CD4-positive, alpha-beta T cell treated with Interleukin-12 subunit alpha and Interleukin-12 subunit beta, for 1 hour (primary cell): Measurements from ENCODE around the gene EPC1.
A peak's percentile ranks its signal among the peaks of the same experiment; 100 is the strongest.
"Not testable (repeated sequence)": the region's sequence is repeated elsewhere in the genome, so short reads cannot be mapped to it uniquely, and the experiment has no call there.

Experiments
- DNase-seq: peaks from one replicate; pipeline ENCODE4 v3.0.0-alpha.2; 2020

Gene EPC1

DNA sequence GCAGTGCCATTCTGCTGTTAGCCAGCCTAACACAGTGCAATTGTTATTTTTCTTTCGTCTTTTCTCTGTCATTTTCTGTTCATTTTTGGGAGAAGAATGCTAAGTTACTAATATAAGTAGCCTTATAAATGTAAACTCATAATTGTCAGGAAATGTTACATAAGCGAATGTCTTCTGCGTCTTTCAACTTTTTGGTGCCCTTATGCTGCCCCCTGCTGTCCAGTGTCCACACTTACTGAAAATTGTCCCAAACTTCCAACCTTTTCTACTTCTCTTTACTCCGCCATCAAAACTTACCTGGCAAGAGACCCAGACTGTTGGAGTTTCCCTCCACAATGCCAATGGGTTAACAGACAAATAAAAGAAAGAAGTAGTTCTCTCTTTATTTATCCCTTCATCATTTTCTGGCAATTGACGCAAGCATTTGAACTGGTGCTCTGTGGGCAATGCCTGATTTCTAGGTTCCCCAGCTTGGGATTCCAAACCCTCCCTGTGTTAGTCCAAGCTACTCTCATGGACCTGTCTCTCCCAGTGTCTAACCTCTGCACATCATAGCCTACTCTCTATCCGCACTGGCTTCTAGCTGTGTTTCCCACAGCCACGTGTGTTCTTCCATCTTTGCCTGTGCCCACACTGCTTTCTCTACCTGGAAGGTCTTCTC, 21.0 kb upstream of the EPC1 start:
- DNase-seq: peak; percentile 82

DNA sequence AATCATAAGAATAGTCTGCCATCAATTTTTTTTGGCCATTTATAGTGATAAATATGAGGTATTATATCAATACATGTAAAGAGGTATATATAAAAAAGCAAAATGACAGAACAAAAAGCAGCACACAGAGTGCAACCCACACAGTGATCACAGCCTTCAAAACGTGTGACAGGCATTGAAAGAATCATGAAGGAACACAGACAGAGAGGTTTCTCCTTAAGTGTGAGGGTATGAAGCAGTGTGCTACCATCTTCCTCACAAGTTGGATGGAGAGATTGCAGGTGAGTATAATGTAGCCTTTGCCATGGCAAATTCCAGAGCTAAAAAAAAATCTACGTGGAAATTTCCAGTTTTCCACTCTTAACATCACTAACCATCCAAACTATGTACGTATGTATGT, 19.6 kb upstream of the EPC1 start:
- no peak for DNase-seq

DNA sequence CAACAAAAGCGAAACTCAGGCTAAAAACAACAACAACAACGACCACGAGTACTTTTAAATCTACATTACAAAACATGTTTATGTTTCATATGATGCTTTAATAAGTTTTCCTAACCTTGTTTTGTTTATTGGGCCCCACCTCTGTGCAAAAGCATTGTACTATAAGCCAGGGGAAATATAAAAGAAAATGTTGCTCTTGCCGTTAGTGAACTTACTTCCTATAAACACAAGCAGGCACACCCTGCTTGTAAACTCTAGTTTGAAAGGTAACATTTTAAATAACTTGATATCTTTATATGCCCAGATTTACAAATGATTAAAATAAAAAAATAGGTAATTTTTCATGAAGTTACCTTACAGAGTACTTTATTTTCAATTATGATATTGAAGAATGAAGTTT, 19.2 kb upstream of the EPC1 start:
- no peak for DNase-seq

DNA sequence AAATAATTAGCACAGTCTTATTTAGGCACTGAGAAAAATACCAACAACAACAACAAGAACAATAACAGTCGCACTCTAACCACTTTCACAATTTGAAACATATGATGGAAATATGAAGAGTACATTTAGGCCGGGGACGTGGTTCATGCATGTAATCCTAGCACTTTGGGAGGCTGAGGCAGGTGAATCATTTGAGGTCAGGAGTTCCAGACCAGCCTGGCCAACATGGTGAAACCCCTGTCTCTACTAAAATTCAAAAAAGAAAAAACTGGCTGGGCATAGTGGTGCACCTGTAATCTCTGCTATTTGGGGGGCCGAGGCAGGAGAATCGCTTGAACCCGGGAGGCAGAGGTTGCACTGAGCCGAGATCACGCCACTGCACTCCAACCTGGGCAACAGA, 18.4 kb upstream of the EPC1 start:
- not testable (repeated sequence) for DNase-seq

DNA sequence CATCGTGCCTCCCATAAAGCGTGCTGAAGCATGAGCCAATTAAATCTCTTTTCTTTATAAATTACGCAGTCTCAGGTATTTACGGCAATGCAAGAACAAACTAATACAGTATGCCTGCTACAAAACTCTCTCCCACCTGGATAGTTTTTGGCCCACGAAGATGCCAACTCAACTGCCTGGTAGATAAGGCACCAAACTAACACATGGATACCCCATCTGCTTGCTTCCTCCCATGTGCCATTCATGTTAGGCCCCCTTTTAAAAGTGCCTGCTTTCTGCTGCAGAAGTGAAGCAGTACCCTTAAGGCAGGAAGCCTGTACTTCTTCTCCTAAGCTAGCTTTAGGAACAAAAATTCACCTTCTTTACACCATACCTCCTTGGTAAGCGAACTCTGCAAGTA, 15.6 kb upstream of the EPC1 start:
- DNase-seq: no peak

DNA sequence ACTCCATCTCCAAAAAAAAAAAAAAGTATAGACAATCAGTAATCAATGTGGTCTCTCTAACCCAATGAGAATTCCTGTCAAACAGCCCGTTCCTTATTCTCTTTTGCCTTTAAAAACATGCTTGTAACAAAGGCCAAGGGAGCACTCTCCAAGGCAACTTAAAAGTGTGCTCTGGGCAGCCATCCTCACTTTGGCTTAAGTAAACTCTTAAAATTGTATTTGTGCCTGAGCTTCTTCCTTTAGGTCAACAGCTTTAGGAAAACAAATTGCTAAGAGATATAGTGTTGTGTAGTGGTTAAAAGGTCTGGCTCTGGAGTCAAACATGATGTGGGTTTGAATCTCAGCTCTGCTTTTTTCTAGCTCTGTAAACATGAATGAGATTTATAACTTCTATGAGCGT, 13.9 kb upstream of the EPC1 start:
- no peak for DNase-seq

DNA sequence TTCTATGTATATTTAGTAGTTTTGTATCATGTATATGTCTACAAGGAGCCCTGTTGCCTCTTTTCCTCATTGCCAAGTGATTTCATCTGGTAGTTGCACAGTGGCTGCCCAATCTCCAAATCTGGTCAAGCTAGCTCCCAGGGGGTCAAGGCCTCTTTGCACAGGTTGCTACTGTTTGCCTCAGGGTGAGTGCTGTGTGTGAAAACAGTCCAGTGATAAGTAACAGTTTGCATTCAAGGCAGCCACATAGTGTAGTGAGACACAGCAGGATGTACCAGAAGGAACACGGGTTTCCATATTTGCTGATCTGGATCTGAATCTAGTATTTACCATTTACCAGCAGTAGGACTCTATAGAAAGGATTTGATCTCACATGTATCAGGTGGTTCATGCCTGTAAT, 13.3 kb upstream of the EPC1 start:
- DNase-seq: no peak

DNA sequence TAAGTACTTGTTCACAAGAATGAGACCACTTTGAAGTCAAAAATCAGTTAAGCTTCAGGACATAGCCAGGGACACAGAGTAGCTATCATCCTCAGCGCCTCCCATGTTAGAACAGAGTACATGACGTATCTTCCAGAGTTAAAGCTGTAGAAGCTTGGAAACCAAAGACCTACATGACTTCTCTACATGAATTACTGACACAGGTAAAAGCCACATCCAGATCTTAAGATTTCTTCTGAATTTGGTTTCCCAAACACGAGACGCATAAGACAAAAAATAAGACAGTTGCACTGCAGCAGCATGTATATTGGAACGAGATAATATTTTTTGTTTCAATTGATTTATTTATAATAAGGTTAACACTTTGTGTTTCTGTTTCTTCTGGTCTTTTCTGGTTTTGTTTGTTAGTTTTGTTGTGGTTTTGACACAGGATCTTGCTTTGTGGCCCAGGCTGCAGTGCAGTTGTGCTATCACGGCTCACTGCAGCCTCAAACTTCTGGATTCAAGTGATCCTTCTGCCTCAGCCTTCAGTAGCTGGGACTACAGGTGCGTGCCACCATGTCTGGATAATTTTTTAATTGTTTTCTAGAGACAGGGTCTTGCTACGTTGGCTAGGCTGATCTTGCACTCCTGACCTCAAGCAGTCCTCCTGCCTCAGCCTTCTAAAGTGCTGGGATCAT, 10.2 kb upstream of the EPC1 start:
- DNase-seq: peak; percentile 52

DNA sequence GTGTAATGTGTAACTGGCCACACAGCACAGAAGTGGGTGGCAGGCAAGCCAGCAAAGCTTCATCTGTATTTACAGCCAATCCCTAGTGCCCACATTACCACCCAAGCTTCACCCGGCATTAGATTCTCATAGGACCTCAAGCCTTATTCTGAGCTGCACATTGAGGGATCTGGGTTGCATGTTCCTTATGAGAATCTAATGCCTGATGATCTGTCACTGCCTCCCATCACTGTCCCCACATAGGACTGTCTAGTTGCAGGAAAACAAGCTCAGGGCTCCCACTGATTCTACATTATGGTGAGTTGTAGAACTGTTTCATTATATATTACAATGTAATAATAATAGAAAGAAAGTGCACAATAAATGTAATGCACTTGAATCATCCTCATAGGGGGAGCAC, 7.7 kb upstream of the EPC1 start:
- DNase-seq: not testable (repeated sequence)

DNA sequence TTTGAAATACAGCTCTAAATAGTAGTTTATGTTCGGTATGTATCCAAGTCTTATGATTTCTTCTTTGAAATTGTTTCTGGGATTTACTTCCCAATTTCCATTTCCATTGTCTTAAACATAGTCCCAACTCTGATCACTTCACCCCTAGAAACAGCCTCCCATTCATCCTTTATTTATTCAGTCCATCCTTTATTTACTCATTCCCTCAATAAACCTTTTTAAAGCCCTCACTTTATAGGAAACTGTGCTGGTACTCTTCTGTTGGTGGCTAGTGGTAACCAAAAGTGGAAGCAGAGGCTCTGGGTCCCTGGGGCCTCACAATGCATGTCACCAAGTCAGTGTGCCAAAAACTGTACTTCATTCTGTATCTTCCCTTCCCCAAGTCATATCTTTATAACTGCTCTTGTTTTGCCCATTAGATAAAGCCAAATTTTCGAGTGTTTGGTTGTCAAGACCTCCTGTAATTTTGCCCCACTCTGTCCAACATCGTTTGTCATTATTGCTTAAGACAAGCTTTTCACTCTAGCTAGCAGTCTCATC, 3.9 kb upstream of the EPC1 start:
- DNase-seq: no peak

DNA sequence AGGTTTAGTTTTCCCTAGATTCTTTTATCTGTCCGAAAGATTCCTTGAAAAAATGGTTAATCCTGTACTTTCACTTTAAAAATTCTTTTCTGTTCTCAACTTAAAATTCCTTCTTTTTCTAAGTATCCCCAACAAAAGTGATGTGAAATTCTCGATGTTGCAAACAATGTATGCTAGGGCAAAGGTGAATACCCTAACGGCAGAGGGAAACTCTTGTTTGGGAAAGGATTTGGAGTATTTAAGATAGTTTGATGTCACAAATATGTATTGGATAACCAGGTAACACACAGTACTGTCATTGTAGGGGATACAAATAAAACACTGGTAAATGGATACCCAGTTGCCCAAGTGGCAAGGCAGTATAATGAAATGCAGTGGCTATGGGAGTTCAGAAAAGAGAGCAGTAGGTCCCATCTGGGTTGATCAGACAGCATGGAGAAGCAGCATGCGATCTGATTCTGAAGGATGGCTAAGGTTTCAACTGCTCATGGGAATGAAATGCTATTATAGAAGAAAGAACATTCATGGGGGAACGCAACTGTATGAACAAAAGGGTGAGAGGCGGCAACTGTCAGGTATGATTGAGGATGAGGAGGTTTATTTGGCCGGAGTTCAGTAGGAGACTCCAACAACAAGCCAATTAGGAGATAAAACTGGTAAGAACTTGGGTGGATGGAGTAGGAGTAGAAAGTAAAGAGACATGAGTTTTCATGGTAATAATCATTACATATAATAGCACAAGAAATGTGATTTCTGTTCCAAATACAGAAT, 3.2 kb upstream of the EPC1 start:
- no peak for DNase-seq

DNA sequence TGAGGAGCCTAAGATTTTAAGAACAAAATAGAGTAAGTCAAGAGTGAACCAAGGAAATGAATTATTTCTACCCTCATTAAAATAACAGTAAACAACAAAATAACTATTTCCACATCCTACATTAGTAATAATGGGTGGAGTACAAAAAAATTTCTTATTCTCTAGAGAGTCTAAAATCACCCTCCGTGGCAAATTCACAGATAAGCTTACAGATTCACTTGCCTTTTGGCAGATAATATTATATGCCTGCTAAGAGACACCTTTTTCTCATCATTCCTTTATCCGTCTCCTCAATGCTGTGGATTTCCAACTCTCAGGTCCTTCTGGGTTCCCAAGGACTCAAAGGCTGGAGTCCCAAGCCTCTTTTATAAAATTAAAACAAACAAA, 2.2 kb upstream of the EPC1 start:
- no peak for DNase-seq

DNA sequence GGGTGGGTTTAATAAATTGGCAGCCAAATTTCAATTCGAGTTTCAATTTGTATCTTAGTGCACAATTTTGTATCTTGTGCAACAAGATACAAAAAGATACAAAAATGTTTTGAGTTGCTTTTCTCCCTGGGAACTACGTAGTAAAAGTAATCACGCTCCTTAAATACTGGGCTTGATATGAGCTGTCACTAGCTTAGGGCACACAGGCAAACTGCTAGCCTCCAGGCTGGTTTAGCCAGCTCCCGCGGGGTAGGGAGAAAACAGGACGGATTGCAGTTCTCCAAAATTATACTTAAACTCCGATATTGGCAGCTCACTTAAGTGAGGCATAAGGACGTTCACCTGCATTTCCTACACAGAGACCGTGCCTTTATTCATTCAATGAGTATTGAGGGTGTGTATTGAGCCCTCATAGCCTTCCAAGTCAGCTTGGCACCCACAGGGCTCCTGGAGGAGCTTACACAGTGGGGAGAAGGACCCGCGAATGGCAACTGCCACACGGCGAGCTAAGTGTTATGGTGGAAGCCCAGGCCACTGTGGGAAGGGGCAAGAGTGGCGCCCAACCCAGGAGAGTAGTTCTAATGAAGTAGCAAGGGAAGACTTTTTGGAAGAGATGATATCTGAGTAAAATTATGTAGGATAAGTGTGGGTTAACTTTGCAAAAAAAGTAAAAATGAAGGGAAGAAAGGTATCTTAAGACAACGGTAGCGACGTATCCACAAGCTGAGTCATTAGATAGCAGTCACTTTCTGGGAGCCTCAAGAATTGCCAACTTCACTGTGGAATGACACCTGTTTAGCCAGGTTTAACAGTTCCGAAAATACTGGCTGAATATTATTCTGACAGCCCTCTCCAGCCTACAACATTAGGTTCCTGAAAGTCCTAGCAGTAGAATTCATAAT, 1.6 kb upstream of the EPC1 start:
- no peak for DNase-seq

DNA sequence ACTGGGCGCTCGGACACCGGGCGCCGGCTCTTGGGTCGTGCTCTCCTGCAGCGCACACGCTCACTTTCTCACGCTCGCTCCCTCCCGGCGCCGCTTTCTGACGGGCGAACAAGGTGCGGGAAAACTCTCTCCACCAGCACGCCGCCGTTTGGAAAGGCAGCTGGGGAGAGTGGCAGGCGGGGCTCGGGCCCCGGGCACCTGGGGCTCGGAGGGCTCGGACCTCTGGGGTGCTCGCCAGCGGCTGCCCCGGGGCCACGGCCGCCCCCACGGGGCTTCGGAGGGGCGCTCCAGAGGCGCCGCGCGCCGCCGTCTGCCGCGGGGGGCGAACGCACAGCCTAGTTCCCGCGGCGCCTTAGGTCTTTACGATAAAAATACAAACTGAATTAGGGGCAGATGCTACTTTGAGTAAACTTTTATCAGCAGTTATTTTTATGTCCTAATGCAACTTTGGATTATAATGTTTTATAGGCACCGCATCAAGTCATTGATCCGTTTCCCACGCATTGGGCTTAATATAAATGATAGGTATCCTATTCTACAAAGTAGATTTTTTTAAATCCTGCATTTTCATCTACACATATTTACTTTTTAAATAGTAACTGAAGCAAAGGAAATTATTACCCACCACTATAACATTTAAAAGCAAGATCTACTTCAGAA, 535 bp upstream of the EPC1 start:
- no peak for DNase-seq

DNA sequence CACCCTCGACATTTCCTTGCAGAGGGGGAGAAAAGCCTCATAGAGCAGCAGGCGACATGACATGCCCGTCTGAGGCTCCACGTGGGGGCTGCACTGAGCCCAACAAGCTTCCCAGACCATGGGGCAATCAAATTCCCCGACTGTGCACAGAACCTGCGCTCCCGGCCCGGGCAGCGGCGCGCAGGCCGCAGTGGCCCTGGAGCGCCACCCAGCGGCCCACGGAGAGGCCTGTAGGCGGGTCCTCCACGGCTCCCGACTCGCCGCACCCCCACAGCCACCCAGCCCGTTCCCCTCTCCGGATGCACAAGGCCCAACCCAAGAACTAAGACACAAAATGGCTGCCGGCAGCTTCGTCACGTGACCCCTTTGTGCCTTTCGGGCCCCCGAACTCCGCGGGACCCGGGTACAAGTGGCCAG, 816 bp downstream of the EPC1 start:
- peak; percentile 96 for DNase-seq

DNA sequence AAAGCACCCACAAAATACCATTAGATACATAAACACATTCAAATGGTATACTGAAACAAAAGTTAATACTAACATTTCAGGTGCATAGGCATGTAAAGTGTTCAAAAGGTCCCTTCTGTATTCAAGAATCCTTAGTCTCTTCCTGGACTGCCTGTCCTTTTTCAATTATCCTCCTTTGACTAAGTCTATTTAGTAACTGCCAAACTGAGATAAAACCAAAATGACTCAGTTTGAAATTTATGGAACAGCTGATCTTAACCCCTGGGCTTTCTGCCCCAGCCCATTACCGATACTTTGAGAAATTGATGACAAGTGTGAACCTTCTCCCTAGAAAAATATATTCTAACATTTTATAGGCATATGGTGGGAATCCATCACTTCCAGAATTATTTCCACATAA, 5.4 kb downstream of the EPC1 start:
- no peak for DNase-seq

DNA sequence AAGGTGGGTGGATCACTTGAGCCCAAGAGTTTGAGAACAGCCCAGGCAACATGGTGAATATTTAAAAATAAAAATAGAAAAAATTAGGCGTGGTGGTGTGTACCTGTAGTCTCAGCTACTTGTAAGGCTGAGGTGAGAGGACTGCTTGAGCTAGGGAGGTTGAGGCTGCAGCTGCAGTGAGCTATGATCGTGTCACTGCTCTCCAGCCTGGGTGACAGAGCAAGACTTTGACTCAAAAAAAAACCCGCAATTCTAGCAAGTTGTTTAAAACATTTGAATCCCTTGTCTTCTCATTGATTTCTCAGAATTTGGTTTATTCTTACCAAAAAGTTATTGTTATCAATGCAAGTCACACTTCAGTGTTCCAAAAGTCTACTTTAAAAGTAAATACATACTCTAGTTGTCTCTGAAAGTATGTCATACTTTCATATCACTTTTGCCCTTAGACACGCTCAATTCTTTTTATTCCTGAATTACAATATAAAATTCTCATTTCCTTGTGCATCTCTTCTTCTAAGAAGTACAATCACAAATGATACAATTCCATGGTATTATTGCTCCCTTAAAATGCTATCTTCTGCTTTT, 6.3 kb downstream of the EPC1 start:
- DNase-seq: no peak

DNA sequence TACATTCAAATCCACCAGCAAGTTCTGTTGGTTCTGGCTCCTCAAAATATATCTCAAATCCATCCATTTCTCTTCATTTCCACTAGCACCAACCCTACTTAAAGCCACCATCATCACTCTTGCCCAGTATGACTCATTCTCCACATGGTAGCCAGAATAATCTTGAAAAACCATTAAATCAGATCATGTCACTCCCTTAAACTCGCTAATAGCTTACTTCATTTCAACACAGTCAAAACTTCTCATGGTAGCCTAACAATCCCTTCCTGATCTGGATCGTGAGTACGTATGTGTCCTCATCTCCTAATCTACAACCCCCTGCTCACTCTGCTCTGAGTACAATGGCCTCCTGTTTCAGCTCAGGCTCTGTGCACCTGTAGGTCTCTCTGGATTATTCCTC, 8.7 kb downstream of the EPC1 start:
- DNase-seq: no peak

DNA sequence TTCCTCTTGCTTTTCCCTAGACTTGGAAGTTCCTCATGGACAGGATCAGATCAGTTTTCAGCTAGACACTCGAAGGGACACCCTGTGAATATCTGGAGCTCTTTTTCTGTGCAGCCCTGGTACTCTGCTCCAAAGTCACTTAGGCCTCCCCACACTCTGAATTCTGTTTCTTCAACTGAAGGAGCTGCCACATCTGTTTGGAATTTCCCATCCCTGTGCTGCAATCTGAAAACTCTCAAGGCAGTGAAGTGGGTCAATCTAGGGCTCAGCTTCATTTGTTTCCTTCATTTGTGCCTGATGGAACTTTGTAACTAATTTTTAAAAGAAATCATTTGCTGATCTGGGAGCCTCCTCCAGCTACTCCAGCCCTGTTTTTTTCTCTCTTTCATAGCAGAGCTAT, 9.6 kb downstream of the EPC1 start:
- no peak for DNase-seq

DNA sequence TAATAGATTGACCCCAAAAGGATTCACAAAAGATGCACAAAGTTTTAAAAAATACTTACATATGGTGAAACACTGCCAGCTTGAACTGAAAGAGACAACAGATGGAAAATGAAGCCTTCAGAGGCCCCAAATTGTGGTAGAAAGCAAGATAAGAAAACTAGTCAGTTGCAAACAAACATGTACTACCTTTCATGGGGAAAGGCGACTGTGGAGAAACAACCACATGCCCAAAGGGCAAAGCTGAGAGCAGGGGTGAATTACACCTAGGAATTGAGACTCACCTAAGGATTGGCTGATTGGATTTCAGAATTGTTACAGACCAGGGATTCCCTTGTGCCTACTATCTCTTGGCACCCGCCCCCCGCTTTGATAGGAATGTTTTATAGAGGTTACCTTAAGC, 13.1 kb downstream of the EPC1 start:
- DNase-seq: no peak

DNA sequence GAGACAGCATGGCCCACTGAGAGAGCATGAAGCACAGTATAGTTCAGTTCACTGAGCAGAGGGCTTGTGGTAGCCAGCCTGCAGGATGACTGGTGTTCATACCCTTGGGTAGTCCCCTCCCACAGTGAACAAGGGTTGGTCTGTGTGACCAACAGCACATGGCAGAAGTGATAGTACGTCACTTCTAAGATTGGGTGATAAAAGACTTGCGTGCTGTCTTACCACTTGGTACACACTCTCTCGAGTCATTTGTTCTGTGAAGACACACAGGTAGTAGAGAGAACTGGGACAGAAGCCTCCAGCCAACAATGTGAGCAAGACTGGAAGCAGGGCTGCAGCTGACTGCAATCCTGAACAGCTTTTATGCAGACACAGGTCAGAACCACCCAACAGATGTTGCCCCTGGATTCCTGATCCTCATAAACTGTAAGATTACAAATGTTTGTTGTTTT, 14.6 kb downstream of the EPC1 start:
- peak; percentile 79 for DNase-seq

DNA sequence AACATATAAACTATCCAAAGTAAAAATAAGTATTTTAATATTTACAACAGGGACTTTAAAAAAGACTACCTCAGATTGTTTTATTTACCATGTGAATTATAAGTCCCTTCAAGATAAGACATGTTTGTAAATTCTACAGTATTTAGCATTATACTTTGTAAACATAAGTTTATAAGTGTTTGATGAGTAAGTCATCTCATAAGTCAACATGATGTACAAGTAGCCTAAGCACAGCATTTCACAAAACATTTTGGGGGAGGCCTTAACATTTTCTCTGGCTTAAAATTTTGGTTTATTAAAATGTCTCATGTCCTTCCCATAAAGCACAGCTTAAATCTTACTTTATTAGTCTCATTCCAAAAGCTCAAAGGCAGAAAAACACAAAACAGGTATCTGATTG, 15.4 kb downstream of the EPC1 start:
- DNase-seq: no peak
